C4-2B (cell line): ENCODE results near the gene ASXL1.
"Not testable (repeated sequence)": the region's sequence is repeated elsewhere in the genome, so short reads cannot be mapped to it uniquely, and the experiment has no call there.

Source experiments
- H3K27ac ChIP-seq: fragments of 450-650 bp; 2 replicates; pipeline ENCODE4 v1.5.1; 2017
- ZFX ChIP-seq: fragments of 450-650 bp; IDR thresholded peaks from 2 replicates; pipeline ENCODE4 v1.6.1; 2017
- TF ChIP-seq, protein P1 (sequence below): fragments of 450-650 bp; conservative IDR thresholded peaks from 2 replicates; pipeline ENCODE4 v1.5.1; 2017; ENCODE audit warnings: mild to moderate bottlenecking

Gene ASXL1

DNA sequence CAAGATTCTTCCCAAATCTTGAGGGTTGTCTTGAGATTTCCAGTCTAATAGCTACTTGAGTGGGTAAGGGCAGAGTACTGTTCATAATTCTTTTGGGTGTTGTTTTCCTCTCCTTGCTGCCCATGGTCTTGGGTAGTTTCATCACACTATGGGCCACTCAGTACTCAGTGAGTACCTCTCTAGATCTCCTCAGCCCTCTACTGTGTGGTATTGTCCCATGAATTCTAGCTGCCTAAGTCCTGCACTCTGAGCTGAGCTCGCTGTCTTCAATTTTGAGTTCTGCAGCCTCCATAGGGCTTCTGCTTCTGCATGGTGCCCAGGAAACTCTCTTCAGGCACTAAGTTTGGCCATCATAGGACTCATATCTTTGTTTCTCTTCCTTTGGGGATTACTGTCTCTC lies 42.3 kb downstream of the ASXL1 start:
- TF ChIP-seq, protein P1, sequence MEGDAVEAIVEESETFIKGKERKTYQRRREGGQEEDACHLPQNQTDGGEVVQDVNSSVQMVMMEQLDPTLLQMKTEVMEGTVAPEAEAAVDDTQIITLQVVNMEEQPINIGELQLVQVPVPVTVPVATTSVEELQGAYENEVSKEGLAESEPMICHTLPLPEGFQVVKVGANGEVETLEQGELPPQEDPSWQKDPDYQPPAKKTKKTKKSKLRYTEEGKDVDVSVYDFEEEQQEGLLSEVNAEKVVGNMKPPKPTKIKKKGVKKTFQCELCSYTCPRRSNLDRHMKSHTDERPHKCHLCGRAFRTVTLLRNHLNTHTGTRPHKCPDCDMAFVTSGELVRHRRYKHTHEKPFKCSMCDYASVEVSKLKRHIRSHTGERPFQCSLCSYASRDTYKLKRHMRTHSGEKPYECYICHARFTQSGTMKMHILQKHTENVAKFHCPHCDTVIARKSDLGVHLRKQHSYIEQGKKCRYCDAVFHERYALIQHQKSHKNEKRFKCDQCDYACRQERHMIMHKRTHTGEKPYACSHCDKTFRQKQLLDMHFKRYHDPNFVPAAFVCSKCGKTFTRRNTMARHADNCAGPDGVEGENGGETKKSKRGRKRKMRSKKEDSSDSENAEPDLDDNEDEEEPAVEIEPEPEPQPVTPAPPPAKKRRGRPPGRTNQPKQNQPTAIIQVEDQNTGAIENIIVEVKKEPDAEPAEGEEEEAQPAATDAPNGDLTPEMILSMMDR, result no peak
- no peak for TF ChIP-seq ZFX
- H3K27ac ChIP-seq, result no peak overlapping the region

- TF ChIP-seq, protein P1, result no peak
- TF ChIP-seq ZFX, result no peak
- no peak overlapping the region for H3K27ac ChIP-seq
These were observed 45.9 kb downstream of the ASXL1 start for GRCh38 chr20:32404017-32404416.

DNA sequence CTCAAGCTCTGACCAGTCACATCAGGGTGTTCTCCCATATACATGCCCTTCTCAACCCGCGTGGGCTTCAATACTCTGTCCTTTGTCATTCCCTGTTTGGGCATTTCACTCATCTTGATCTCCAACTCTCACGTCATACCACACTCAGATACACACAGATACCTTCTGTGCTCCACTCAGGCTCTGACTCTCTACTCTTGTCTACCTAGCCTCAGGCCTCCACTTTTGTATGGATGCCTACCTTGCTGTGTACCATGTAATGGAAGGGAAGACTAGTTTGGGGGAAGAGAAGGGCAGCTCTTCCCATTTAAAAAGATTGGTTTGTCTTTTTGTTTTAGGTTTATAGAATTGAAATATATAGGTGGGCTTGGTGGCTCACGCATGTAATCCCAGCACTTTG lies 48.6 kb downstream of the ASXL1 start:
- no peak overlapping the region for H3K27ac ChIP-seq
- no peak for TF ChIP-seq ZFX
- TF ChIP-seq, protein P1, result no peak

- not testable (repeated sequence) for H3K27ac ChIP-seq
These were observed 49.1 kb downstream of the ASXL1 start for GRCh38 chr20:32407131-32407750.

- no peak for TF ChIP-seq ZFX
- TF ChIP-seq, protein P1, result no peak
- H3K27ac ChIP-seq, result no peak overlapping the region
These were observed 54.0 kb downstream of the ASXL1 start for GRCh38 chr20:32411955-32412706.

DNA sequence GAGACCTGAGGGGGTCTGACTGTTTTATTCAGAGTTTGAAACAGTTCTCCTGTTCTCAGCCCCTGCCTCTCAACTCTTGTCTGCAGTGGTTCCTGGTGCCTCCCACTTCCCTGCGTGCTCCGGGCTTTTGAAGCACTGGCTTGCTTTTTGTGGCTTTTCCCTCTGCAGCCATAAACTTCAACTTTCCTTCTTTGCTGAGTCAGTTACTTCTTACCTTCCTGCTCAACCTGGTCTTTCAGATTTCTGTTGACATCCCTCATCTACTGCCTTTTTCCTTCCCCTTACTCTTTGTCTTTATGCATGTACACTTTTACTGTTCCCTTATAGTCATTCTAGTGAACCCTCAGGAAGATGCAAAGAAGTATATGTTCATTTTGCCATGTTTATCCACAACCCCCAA lies 57.4 kb downstream of the ASXL1 start:
- H3K27ac ChIP-seq, result no peak overlapping the region
- TF ChIP-seq ZFX, result no peak
- TF ChIP-seq, protein P1, result no peak

- no peak overlapping the region for H3K27ac ChIP-seq
- no peak for TF ChIP-seq ZFX
- TF ChIP-seq, protein P1, result no peak
These were observed 58.1 kb downstream of the ASXL1 start for GRCh38 chr20:32416206-32416605.

- H3K27ac ChIP-seq, result no peak overlapping the region
- TF ChIP-seq, protein P1, result no peak
- no peak for TF ChIP-seq ZFX
These were observed 60.2 kb downstream of the ASXL1 start for GRCh38 chr20:32418376-32418775.
